ENCODE measurements around the gene BRPF1. TPM values are rescaled to one million over a fixed set of nuclear protein-coding genes. Genes with fewer than 3 reads are reported as not detected.

BRPF1 gene
- total and polyA plus RNA-seq, 10 donors, result 5.5 to 31.9 (median 26.6) TPM

DNA sequence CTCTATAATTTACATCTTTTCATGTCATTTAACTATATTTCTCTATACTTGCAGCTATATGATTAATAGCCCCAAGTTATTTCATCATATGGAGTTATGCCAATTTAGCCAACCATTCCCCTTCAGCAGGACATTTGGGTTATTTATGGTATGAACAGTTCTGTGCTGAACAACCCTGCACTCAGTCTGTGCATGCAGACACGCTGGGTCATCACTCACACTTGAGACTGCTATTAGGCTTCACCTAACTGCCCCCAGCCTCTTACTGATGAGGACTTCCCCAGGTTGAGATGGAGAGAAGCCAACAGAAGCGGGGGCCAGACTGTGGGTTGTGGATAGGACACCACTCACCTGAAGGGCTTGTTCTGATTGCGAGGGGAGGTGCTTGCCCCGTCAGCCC is 53.4 kb downstream of the BRPF1 start:
- WGBS, 5 donors, result 92 to 100% (median 97%) methylated on average over 4 of the region's 4 CpGs
- TF ChIP-seq, protein P1, sequence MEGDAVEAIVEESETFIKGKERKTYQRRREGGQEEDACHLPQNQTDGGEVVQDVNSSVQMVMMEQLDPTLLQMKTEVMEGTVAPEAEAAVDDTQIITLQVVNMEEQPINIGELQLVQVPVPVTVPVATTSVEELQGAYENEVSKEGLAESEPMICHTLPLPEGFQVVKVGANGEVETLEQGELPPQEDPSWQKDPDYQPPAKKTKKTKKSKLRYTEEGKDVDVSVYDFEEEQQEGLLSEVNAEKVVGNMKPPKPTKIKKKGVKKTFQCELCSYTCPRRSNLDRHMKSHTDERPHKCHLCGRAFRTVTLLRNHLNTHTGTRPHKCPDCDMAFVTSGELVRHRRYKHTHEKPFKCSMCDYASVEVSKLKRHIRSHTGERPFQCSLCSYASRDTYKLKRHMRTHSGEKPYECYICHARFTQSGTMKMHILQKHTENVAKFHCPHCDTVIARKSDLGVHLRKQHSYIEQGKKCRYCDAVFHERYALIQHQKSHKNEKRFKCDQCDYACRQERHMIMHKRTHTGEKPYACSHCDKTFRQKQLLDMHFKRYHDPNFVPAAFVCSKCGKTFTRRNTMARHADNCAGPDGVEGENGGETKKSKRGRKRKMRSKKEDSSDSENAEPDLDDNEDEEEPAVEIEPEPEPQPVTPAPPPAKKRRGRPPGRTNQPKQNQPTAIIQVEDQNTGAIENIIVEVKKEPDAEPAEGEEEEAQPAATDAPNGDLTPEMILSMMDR (IDR thresholded peaks at IDR 0.05 in 8 of 11, conservative IDR thresholded peaks at IDR 0.05 in 3 of 11), result no peak
- TF ChIP-seq POLR2A (IDR thresholded peaks at IDR 0.05), result no peak
- no peaks in the 10 kb centered on the region for H3K9me3 ChIP-seq
- H3K4me3 ChIP-seq, result no peak overlapping the region
- H3K27ac ChIP-seq, result no peak overlapping the region
- intact Hi-C loops (cut with DNase I; ENCODE audit: low total_unique reads), result no loop called here
- peaks cover 26 to 43% (median 30%) of the 10 kb centered on the region in 6 donors for H3K4me1 ChIP-seq
- DNase-seq, result no peak
- peaks cover 0 to 100% (median 78%) of the 10 kb centered on the region in 6 donors for H3K36me3 ChIP-seq
- H3K27me3 ChIP-seq (replicated peaks in 1 of 7), result no peaks in the 10 kb centered on the region

DNA sequence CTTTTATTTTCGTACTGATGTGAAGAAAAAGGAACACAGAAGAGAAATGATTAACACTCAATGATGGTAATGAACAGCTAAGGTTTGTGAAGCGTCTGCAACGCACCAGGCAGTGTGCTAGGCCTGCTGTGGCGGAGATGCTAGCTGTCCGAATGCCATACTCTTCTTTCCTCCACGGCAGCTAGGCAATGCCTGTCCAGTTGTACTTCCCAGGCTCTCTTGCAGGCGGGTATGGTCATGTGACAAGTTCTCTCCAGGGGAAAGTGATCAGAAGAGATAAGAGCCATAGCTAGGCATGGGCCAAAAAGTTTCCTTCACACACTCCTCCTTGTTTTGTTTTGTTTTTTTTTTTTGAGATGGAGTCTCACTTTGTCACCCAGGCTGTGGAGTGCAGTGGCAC is 54.1 kb downstream of the BRPF1 start:
- H3K36me3 ChIP-seq, result peaks cover 0 to 100% (median 81%) of the 10 kb centered on the region in 6 donors
- no peak for DNase-seq
- TF ChIP-seq, protein P1 (IDR thresholded peaks at IDR 0.05 in 8 of 11, conservative IDR thresholded peaks at IDR 0.05 in 3 of 11), result no peak
- TF ChIP-seq POLR2AphosphoS5 (IDR thresholded peaks at IDR 0.05), result no peak
- no peak for TF ChIP-seq POLR2A (IDR thresholded peaks at IDR 0.05)

GRCh38 chr3:9786209-9786739 is 54.7 kb downstream of the BRPF1 start:
- DNase-seq, result no peak
- WGBS, 5 donors, result 88 to 99% (median 94%) methylated on average over 7 of the region's 7 CpGs
- H3K4me3 ChIP-seq, result no peak overlapping the region
- TF ChIP-seq POLR2A (IDR thresholded peaks at IDR 0.05) (no peak), POLR2AphosphoS5 (IDR thresholded peaks at IDR 0.05) (no peak)
- TF ChIP-seq, protein P1 (IDR thresholded peaks at IDR 0.05 in 8 of 11, conservative IDR thresholded peaks at IDR 0.05 in 3 of 11), result no peak
- intact Hi-C loops (cut with DNase I; ENCODE audit: low total_unique reads), result no loop called here
- H3K4me1 ChIP-seq, result peaks cover 15 to 43% (median 29%) of the 10 kb centered on the region in 6 donors
- H3K36me3 ChIP-seq, result peaks cover 0 to 99% (median 79%) of the 10 kb centered on the region in 6 donors
- no peaks in the 10 kb centered on the region for H3K9me3 ChIP-seq
- no peak overlapping the region for H3K27ac ChIP-seq
- no peaks in the 10 kb centered on the region for H3K27me3 ChIP-seq (replicated peaks in 1 of 7)

More for the DNA sequence above, 54.1 kb downstream of the BRPF1 start:
- Histone ChIP-seq H3K4me1 (peaks cover 19 to 43% (median 29%) of the 10 kb centered on the region in 6 donors), H3K27me3 (replicated peaks in 1 of 7) (no peaks in the 10 kb centered on the region), H3K9me3 (no peaks in the 10 kb centered on the region), H3K4me3 (no peak overlapping the region), H3K27ac (no peak overlapping the region)
- WGBS, 5 donors, result 86 to 95% (median 92%) methylated on average over 7 of the region's 7 CpGs
- intact Hi-C loops (cut with DNase I; ENCODE audit: low total_unique reads), result no loop called here

- peaks cover 12 to 43% (median 29%) of the 10 kb centered on the region in 6 donors for H3K4me1 ChIP-seq
- no peaks in the 10 kb centered on the region for H3K9me3 ChIP-seq
- no peak for DNase-seq
- peak overlapping the region in 1 of 8 donors; percentile 1 for H3K27ac ChIP-seq
- WGBS, 5 donors, result 87 to 93% (median 90%) methylated on average over 13 of the region's 13 CpGs
- peaks cover 0 to 91% (median 77%) of the 10 kb centered on the region in 6 donors for H3K36me3 ChIP-seq
- H3K4me3 ChIP-seq, result no peak overlapping the region
- intact Hi-C loops (cut with DNase I; ENCODE audit: low total_unique reads), result no loop called here
- no peaks in the 10 kb centered on the region for H3K27me3 ChIP-seq (replicated peaks in 1 of 7)
- TF ChIP-seq, protein P1 (IDR thresholded peaks at IDR 0.05 in 8 of 11, conservative IDR thresholded peaks at IDR 0.05 in 3 of 11), result peak in 2 of 11 experiments; percentile 30 to 46
- TF ChIP-seq POLR2AphosphoS5 (IDR thresholded peaks at IDR 0.05) (peak in 2 of 3 donors; percentile 5 to 12), POLR2A (IDR thresholded peaks at IDR 0.05) (no peak)
Measured at GRCh38 chr3:9786825-9787669, 55.5 kb downstream of the BRPF1 start.

All from spleen (tissue), 11 donors.